Suprapubic skin (tissue), 4 donors: ENCODE measurements around the gene WDR12.
"Not testable (repeated sequence)": the region's sequence is repeated elsewhere in the genome, so short reads cannot be mapped to it uniquely, and the experiment has no call there.

Experiments
- EP300 ChIP-seq: sonication (generic); formaldehyde crosslinking; IDR thresholded peaks from one replicate; pipeline ENCODE4 v1.6.1; 2017; ENCODE audit warnings: antibody characterized with exemption
- POLR2AphosphoS5 ChIP-seq, 3 donors: sonication (generic); formaldehyde crosslinking; IDR thresholded peaks; one replicate each; pipeline ENCODE4 v1.6.1; 2017; ENCODE audit warnings: antibody characterized with exemption in 3 of 3
- TF ChIP-seq, protein P1 (sequence below), 2 donors: fragments of 200-600 bp in 1 of 2; fragments of 450-650 bp in 1 of 2; sonication (generic) in 1 of 2; IDR thresholded peaks; one replicate each; pipeline ENCODE4 v1.5.1; 2016 to 2019; ENCODE audit warnings: antibody characterized with exemption in 2 of 2, mild to moderate bottlenecking in 1 of 2, moderate library complexity in 1 of 2

DNA sequence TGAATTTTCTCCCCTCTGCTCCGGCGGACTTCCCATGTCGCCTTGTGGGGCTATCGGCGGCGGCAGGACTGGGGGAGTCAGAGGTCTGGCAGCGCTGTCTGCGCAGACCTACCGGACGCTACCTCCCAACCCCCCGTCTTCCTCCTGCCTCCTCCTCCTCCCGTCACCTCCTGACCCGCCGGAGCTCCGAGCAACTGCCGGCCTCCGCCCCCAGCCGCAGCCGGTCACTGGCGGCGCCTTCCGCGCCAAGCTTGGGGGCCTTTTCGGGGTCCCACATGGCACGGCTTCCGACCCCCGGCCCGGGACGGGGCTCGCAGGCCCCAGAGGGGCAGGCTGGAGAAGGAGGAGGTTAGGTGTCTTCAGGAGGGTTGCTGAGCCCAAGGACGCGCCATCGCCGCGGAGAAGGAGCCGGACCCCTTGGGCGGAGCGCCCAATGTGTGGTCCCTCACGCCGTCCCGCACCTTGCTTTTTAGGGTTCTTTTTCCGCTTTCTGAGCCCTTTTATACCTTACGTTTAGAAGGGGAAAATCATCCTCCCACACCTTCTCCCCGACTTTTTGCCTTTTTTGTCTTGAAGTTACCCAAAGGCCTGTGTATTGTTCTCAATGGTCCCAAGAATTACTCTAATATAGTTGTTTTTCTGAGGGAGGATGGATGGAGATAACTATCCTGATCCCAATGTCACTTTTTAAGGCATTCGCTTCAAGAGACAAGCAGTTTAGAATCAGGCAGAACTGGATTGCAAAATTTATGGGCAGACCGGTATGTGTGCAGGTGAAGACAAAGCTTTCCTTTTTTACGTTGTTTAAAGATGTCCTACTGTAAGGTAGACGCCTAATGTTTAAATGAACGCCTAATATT lies 1.1 kb upstream of the WDR12 start:
- not testable (repeated sequence) for TF ChIP-seq EP300; POLR2AphosphoS5 (IDR thresholded peaks at IDR 0.05)
- TF ChIP-seq, protein P1, sequence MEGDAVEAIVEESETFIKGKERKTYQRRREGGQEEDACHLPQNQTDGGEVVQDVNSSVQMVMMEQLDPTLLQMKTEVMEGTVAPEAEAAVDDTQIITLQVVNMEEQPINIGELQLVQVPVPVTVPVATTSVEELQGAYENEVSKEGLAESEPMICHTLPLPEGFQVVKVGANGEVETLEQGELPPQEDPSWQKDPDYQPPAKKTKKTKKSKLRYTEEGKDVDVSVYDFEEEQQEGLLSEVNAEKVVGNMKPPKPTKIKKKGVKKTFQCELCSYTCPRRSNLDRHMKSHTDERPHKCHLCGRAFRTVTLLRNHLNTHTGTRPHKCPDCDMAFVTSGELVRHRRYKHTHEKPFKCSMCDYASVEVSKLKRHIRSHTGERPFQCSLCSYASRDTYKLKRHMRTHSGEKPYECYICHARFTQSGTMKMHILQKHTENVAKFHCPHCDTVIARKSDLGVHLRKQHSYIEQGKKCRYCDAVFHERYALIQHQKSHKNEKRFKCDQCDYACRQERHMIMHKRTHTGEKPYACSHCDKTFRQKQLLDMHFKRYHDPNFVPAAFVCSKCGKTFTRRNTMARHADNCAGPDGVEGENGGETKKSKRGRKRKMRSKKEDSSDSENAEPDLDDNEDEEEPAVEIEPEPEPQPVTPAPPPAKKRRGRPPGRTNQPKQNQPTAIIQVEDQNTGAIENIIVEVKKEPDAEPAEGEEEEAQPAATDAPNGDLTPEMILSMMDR (IDR thresholded peaks at IDR 0.05): not testable (repeated sequence)
